ENCODE results near the gene HECW1.
"Not testable (repeated sequence)": the region's sequence is repeated elsewhere in the genome, so short reads cannot be mapped to it uniquely, and the experiment has no call there.

HECW1 gene

DNA sequence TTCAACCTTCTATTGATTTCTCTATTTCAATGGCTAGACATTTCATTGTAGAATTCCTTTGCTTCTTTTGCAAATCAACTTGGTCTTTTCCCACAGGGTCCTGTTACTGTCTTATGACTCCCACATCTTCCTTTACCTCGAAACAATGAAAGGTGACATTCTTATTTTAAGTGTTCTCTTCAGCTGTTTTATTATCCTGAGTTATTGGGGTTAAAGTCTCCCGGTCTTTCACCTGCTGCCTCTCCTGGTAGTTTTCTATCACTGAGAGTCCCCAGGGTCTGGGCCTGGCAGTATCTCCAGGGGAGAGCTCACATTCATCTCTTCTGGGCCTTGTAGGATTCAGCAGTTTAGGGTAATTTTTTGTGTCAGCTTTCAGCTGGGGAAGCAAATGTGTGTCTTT is 95.8 kb downstream of the HECW1 start:
- no peak for DNase-seq (ENCODE audit: low read depth)

- DNase-seq (ENCODE audit: low read depth): not testable (repeated sequence)
Measured at GRCh38 chr7:43210539-43210938, 98.1 kb downstream of the HECW1 start.

DNA sequence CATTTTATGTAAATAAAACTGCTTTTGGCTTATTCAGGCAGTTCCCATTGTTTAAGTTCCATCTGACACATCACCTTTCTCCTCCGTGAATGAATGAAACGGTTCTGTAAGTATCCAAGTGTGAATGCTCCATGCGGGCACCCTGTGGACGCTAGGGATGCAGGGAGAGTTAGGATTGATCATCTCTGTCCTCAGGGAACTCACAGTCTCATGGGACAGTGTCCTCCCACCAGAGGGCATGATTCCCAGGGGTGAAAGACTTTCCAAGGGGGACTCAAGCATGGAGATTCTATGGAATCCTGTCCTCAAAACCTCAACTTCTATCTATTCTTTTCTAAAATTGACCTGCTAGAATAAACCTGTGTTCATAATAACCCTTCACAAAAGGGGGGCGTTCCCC is 98.8 kb downstream of the HECW1 start:
- DNase-seq (ENCODE audit: low read depth): no peak

DNA sequence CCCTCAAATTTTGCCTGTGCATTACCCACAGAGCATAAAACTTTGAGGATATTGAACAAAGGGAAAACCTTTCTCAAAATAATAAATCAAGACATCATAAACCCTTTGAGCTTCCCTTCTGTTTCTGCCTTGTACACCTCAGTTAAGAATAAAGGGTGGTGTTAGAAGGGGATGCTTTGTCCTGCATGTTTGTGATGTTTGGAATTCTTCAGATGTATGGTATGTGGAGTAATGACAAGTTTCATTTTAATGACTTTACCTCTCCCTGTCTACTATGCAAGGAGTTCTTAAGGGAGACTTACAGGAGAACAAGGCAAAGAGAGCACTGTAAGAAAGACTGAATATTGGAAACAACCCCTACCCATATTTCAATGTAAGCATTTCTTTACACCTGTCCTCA is 99.2 kb downstream of the HECW1 start:
- no peak for DNase-seq (ENCODE audit: low read depth)

DNA sequence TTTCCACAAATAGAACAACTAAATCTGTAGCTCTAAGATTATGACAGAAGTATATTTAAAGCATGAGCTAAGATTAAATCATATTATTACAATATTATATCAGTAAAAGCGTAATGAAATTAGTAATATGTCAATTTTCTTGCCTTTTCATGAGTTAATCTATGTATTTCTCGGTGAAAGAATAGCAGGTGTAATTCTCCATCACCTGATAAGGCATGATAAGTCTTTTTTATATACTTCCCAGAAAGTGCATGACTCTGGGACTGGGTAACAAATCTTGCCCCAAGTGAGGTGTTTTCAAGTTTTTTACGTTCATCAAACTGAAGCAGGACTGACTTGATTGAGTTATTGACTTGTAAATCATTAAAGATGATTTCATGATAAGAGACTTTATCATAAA is 100.5 kb downstream of the HECW1 start:
- no peak for DNase-seq (ENCODE audit: low read depth)

GRCh38 chr7:43215061-43215460 is 102.6 kb downstream of the HECW1 start:
- no peak for DNase-seq (ENCODE audit: low read depth)

DNA sequence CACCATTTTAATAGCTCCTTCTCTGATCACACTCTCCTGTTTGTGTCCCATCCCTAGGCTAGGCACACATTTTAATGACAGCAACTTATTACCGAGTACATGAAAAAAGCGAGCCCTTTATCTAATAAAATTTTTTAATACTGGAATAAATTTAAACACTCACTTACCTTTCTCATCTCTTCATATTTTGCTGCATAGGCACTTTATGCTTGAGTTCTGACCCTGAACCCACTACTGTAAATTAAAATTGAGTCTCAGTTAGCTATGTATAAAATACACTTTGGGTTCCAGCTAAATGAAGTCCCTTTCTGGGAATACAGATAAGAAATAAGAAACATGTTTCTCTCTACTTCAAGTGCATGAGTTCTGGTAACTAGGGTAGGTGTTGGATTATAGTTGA is 104.6 kb downstream of the HECW1 start:
- no peak for DNase-seq (ENCODE audit: low read depth)

DNA sequence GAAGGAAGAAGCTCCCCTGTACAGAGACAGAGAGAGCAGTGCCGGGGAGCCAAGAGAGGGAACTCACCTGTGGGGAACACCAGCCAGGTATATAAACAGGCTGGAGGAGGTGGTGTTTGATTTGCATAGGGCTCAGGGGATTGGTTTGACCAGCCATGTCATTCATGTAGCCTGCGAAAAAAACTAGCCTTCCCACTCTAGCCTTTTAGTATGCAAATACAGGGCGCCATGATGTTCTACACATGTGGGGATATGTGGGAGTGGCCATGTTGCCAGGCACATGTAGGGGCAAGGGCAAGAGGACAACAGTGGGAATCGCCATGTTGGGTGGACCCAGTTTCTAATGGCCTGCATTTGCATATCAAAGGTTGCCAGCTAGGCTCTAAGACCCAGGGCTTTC is 106.5 kb downstream of the HECW1 start:
- DNase-seq (ENCODE audit: low read depth): not testable (repeated sequence)

DNA sequence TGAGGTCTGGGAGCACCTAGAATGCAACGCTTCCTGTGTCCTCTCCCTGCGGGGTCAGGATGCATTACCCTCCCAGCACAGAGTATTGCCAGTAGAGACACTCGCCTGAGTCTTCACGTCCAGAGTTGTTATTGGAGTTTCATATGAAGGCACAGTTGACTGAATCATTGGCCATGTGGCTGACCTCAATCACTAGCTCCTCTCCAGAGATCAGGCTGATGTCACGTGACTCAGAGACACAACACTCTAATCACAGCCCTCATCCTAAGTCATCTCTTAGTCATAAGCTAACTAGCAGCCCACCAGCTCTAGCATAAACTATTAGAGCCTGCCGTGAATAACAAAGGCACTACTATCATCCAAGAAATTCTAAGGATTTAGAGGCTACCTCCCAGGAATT is 107.8 kb downstream of the HECW1 start:
- no peak for DNase-seq (ENCODE audit: low read depth)

DNA sequence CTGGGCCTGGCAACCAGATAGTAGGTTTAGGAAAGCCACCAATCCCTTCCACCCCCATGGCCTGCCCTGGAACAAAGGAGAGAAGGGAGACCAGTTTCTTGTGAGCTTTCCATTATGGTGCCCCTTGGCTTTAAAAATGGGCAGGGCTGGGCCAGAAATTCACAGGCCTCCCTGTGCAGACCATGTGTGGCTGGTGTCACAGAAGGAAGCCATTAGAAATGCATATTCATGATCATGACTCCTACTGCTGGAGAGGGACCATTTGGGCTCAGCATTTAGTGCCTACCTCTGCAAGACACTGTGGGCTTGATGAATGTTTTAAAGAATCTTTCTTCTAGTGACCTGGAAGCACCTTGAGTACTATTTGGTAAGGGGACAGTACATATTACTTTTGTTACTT is 108.3 kb downstream of the HECW1 start:
- DNase-seq (ENCODE audit: low read depth): no peak

DNA sequence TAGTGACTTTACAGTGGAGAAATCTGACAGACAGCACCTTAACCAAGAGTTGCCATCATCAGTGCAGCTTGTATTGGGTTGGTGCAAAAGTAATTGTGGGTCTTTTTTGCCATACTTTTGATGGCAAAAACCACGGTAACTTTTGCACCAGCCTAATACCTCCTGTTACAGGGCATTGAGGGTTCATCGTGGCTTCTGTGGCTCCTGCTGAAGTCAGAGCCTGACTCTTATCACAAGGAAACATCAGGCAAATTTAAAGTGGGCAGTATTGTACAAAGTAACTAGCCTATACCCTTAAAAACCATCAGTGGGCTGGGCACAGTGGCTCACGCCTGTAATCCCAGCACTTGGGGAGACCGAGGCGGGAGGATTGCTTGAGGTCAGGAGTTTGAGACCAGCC is 117.4 kb downstream of the HECW1 start:
- no peak for DNase-seq (ENCODE audit: low read depth)

GRCh38 chr7:43232366-43232765 is 119.9 kb downstream of the HECW1 start:
- DNase-seq (ENCODE audit: low read depth): no peak

DNA sequence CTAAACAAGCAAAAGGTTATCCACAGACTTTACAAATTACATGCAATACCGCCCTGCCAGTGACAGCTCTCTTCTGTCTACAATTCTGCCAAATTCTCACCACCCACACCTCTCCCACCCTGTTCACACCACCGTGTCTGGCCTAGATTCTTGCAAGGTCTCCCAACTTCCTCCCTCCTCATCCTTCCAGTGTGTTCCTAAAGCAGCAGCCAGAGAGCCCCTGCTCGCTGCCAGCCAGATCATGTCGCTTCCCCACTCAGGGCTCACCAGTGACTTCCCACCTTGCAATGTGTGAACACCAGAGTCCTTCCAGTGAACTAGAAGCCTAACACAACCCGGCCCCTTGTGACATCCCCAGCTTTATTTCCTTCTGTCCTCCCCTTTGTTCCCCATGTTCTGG is 121.6 kb downstream of the HECW1 start:
- DNase-seq (ENCODE audit: low read depth): no peak

GRCh38 chr7:43234968-43235367 is 122.5 kb downstream of the HECW1 start:
- DNase-seq (ENCODE audit: low read depth): no peak

- DNase-seq (ENCODE audit: low read depth): no peak
Measured at GRCh38 chr7:43240565-43240964, 128.1 kb downstream of the HECW1 start.

- DNase-seq (ENCODE audit: low read depth): no peak
Measured at GRCh38 chr7:43242628-43243255, 130.3 kb downstream of the HECW1 start.

DNA sequence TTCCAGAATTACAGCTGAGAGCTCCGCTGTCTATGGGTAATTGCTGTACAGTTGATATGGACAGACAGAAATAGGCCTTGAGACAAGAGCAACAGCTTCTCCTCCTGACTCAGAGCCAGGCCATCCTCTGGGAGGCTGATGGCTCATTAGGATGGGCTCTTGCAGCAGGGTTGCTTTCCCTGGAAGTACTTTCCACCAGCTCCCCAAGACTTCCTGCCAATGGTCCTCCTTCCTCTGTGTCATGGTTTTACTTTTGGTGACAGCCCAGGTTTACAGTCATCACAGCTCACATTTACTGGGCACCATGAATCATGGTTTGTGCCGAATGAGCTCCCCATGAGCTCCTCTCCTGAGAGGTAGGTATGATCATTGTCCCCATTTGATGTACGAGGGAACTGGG is 131.8 kb downstream of the HECW1 start:
- DNase-seq (ENCODE audit: low read depth): no peak

- DNase-seq (ENCODE audit: low read depth): no peak
Measured at GRCh38 chr7:43244784-43245183, 132.3 kb downstream of the HECW1 start.

GRCh38 chr7:43247757-43248156 is 135.3 kb downstream of the HECW1 start:
- no peak for DNase-seq (ENCODE audit: low read depth)

DNA sequence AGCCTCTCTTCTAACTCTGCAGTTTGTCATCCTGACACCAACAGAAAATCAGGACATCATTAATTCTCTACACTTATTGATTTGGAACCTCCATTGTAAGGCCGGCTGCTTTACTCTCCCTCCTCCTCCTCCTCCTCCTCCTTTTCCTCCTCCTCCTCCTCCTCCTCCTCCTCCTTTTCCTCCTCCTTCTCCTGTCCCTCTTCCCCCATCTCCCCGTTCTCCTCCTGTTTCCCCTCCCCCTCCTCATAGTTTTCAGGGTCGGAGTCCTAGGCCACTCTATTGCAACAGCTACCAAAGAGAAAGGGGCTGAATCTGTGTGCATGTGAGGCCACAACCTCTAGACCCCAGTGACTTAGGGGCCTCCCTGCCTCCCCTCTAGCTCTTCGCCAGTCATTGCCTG is 136.1 kb downstream of the HECW1 start:
- DNase-seq (ENCODE audit: low read depth): no peak

GRCh38 chr7:43248961-43249822 is 136.7 kb downstream of the HECW1 start:
- no peak for DNase-seq (ENCODE audit: low read depth)

GRCh38 chr7:43249823-43250145 is 137.3 kb downstream of the HECW1 start:
- DNase-seq (ENCODE audit: low read depth): no peak

DNA sequence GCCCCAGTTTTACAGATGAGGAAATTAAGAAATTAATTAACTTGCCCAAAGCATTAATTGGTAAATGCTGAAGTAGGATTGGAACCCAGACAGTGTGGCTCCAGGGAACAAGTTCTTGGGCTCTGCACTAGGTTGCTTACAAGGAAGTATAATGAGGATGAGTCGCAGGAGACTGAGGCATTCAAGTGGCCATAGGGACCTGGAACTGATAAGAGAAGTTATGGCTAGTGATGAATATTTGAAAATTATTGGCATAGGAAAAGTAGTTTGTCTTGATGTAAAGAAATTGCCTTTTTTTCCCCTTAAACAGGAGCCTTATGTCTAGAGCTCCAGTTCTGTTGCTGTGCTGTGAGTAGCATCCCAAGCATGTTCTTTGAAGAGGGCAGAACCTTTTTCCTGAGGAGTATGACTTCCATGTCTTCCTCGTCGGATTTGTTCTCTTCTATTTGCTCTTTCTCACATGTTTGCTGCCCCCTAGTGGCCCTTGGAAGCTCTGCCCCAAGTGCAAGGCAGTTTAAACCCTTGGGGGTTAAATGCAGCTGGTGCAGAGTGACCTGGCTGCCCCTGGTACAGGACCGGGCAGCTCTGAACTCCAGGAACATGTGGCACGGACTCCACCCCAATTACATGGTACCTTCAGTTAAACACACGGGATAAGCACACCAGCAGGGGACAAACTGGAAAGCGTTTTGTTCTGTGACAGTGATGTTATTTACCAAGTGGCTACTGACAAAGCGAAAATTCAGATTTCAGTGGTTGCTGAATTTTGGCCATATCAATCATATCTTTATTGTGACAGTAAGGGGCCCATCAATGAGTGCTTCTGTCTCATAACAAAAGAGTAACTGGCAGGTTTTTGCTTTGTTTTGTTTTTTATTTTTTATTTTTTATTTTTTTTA is 148.8 kb downstream of the HECW1 start:
- peak; percentile 33 for DNase-seq (ENCODE audit: low read depth)

Measured in activated T-helper 9 cell treated with anti-CD3 and anti-CD28 coated beads, Interleukin-2, amount 50 U/mL, for 16 hours (primary cell).